Brain pericyte (primary cell): ENCODE data around the gene HSPA4.

Source experiments
- DNase-seq: peaks from one replicate; pipeline ENCODE4 v3.0.0-alpha.2; 2012; ENCODE audit warnings: low read depth, low spot score

The HSPA4 gene

GRCh38 chr5:133155326-133155969 is 103.6 kb downstream of the HSPA4 start:
- no peak for DNase-seq
